Measurements from ENCODE around the gene ROR2. TPM values are rescaled to one million over a fixed set of nuclear protein-coding genes. Genes with fewer than 3 reads are reported as not detected.

The ROR2 gene
- total and polyA plus RNA-seq, 2 of the 8 experiments (the other 6 are each of a cell fraction or from before 2014, with no cell fraction given), result 2.7 to 4.3 TPM

GRCh38 chr9:91886414-91887076, 63.5 kb downstream of the ROR2 start (continued):
- TF ChIP-seq NANOG (IDR thresholded peaks at IDR 0.05; ENCODE audit: insufficient read depth, low read depth, low read length, poor library complexity, severe bottlenecking), result peak; percentile 96
- TF ChIP-seq POLR2AphosphoS5 (IDR thresholded peaks at IDR 0.05; ENCODE audit: low read depth, low read length), result no peak; the same call in 1 of the 2 replicates
- TF ChIP-seq E2F6 (IDR thresholded peaks at IDR 0.05), result no peak
- no peak for TF ChIP-seq POU5F1 (IDR thresholded peaks at IDR 0.05; ENCODE audit: low read depth, low read length)
- no peak for TF ChIP-seq SAP30 (IDR thresholded peaks at IDR 0.05; ENCODE audit: insufficient read depth, insufficient replicate concordance, low read length)
- peak; percentile 48 for TF ChIP-seq CHD7 (IDR thresholded peaks at IDR 0.05; ENCODE audit: insufficient replicate concordance, low read length)
- TF ChIP-seq EGR1 (IDR thresholded peaks at IDR 0.05; ENCODE audit: borderline replicate concordance, low read depth, low read length), result peak; percentile 27; the same call in 1 of the 2 replicates
- no peak for TF ChIP-seq CTBP2 (IDR thresholded peaks at IDR 0.05; ENCODE audit: borderline replicate concordance, insufficient read depth, insufficient read length, low read length)
- peak; percentile 71; the same call in 1 of the 2 replicates for TF ChIP-seq TCF12 (IDR thresholded peaks at IDR 0.05; ENCODE audit: low read depth, low read length)

All from H1 (cell line).